ENCODE data around the gene SPRTN. TPM values are rescaled to one million over a fixed set of nuclear protein-coding genes. Genes with fewer than 3 reads are reported as not detected.

SPRTN gene, protein sequence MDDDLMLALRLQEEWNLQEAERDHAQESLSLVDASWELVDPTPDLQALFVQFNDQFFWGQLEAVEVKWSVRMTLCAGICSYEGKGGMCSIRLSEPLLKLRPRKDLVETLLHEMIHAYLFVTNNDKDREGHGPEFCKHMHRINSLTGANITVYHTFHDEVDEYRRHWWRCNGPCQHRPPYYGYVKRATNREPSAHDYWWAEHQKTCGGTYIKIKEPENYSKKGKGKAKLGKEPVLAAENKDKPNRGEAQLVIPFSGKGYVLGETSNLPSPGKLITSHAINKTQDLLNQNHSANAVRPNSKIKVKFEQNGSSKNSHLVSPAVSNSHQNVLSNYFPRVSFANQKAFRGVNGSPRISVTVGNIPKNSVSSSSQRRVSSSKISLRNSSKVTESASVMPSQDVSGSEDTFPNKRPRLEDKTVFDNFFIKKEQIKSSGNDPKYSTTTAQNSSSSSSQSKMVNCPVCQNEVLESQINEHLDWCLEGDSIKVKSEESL
- total RNA-seq (17.3 TPM), polyA plus RNA-seq (5.5 TPM)

DNA sequence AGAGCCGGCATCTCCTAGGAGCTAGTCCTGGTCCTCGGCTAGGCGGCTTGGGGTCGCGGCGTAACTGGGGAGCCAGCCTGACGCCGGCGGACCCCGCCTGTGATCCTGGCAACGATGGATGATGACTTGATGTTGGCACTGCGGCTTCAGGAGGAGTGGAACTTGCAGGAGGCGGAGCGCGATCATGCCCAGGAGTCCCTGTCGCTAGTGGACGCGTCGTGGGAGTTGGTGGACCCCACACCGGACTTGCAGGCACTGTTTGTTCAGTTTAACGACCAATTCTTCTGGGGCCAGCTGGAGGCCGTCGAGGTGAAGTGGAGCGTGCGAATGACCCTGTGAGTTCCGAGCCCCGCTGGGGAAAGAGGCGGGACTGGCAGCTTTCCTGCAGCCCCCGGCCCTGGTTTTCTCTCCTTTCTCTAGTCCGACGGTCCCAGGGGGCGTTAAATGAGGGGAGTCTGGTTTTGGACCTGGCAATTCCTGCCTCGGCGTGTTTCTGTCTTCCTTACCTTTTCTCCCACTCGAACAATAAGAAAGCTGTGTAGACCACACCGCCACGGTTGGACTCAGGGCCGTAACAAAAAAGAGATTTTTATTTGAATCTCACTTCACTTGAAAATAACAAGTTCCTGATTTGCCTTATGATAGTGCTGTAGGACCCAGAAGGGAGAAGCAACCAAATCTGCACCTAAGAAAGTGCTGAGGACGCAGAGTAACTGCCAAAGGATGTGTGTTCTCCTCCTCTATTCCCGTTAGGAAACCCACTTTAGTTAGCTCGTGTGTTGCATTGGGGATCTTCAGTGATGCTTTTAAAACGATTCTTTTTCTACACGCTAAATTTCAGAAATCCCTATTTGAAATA is at the start of gene SPRTN:
Gene SPRTN (plus strand): TSS at position 24 of the 859 bp plus-strand sequence. CDS start 91 bp downstream, at position 115.
- WGBS, result under 1% methylated on average over 43 of the region's 43 CpGs
- no peak for DNase-seq (ENCODE audit: extremely low spot score)
- H3K4me1 ChIP-seq (ENCODE audit: insufficient read depth), result peaks cover 4% of the 10 kb centered on the region
- H3K27ac ChIP-seq (ENCODE audit: low read depth), result peak within 1 kb of the TSS; percentile 84
- H3K4me3 ChIP-seq (ENCODE audit: low read depth, low read length), result peak within 1 kb of the TSS; percentile 92
- no peaks in the 10 kb centered on the region for H3K36me3 ChIP-seq (ENCODE audit: insufficient read depth)

DNA sequence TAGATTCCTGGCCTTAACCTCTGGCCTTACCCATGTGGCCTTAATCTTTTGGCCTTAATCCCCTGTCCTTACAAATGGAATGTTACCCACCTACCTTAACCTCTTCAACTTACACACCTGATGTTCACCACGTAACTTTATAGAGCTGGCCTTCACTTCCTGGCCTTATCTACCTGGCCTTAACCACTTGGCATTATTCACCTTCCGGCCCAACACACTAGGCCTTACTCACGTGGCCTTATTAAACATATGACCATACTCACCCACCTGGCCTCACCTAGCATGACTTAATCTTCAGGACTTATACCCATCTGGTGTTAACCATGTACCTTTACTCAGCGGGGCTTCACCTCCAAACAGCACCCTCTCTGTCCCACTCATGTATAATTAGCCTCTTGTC is 42.2 kb upstream of the SPRTN start:
- 94% methylated on average over 4 of the region's 4 CpGs for WGBS
- H3K4me1 ChIP-seq (ENCODE audit: insufficient read depth), result no peaks in the 10 kb centered on the region
- no peak overlapping the region for H3K4me3 ChIP-seq (ENCODE audit: low read depth, low read length)
- no peak for DNase-seq (ENCODE audit: extremely low spot score)
- no peaks in the 10 kb centered on the region for H3K36me3 ChIP-seq (ENCODE audit: insufficient read depth)
- no peak overlapping the region for H3K27ac ChIP-seq (ENCODE audit: low read depth)

DNA sequence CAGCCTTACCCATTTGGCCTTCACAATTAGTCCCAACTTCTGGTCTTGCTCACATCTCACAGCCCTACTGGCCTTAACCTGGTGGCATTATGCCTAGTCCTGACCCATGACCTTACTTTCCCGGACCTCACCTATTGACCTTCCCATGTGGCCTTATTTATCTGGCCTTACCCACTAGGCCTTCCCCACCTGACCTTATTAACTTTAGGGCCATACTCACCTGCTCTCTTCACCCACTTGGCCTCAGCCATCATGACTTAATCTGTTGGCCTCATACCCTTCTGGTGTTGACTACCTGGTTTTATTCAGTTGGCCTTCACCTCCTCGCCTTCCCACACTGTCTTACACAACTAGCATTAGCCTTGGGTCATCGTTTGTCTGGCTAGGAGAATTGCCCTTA is 36.1 kb upstream of the SPRTN start:
- Histone ChIP-seq H3K36me3 (ENCODE audit: insufficient read depth) (no peaks in the 10 kb centered on the region), H3K27ac (ENCODE audit: low read depth) (no peak overlapping the region), H3K4me3 (ENCODE audit: low read depth, low read length) (no peak overlapping the region), H3K4me1 (ENCODE audit: insufficient read depth) (no peaks in the 10 kb centered on the region)
- 92% methylated on average over 3 of the region's 3 CpGs for WGBS
- no peak for DNase-seq (ENCODE audit: extremely low spot score)

DNA sequence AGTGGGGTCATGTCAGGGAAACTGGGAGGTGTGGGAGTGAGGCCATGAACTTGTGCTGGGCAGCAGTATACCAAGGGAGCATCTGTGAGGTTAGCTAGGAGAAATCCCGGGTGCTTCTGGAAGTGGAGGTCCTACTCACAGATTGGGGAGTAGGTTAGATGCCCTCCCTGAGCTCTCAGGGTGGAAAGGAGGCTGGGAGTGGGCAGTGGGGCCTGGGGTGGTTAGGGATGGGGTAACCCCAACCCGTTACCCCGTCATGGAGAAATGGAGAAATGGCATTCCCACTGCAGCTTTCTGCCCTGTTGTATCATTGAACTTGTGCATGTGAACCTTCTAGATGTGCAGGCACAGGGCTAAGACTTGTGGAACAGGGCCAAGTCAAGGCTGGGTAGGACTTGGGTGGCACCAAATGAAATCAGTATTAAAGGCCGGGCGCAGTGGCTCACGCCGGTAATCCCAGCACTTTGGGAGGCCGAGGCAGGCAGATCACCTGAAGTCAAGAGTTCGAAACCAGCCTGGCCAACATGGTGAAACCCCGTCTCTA is 27.6 kb upstream of the SPRTN start:
- Histone ChIP-seq H3K4me3 (ENCODE audit: low read depth, low read length) (no peak overlapping the region), H3K27ac (ENCODE audit: low read depth) (no peak overlapping the region), H3K4me1 (ENCODE audit: insufficient read depth) (no peaks in the 10 kb centered on the region), H3K36me3 (ENCODE audit: insufficient read depth) (no peaks in the 10 kb centered on the region)
- no peak for DNase-seq (ENCODE audit: extremely low spot score)
- WGBS, result 93% methylated on average over 10 of the region's 10 CpGs

DNA sequence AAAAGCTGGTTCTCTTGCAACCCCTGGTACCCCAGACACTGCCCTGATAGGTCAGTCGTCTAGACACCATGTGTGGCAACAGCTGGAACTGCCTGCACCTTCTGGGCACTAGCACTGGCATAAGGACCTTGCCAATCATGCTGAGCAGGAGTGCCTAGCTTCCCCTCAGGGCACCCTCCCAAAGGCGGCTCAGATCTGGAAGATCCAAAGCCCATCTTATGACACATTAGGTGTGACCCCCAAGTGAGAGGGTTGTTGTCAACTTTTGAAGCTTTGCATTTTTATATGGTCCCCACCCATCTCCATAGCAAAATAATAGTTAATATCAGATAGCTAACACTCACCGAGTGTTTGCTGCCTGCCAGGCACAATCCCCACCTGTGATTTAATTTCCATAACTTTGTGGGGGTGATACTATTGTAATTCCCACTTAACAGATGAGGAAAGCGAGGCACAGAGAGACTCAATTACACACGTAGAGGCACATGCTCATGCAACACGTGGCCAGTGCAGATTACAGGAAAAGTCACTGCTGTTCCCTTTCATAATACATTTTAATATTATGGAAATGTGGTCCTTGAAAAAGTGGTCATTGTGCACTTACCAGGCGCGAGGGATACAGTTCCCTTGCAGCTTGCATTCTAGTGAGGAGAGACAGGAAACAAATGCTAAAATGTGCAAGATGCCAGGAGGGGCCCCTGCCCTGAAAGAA is 26.2 kb upstream of the SPRTN start:
- no peak overlapping the region for H3K27ac ChIP-seq (ENCODE audit: low read depth)
- no peaks in the 10 kb centered on the region for H3K4me1 ChIP-seq (ENCODE audit: insufficient read depth)
- 73% methylated on average over 8 of the region's 8 CpGs for WGBS
- no peak overlapping the region for H3K4me3 ChIP-seq (ENCODE audit: low read depth, low read length)
- DNase-seq (ENCODE audit: extremely low spot score), result no peak
- H3K36me3 ChIP-seq (ENCODE audit: insufficient read depth), result no peaks in the 10 kb centered on the region

DNA sequence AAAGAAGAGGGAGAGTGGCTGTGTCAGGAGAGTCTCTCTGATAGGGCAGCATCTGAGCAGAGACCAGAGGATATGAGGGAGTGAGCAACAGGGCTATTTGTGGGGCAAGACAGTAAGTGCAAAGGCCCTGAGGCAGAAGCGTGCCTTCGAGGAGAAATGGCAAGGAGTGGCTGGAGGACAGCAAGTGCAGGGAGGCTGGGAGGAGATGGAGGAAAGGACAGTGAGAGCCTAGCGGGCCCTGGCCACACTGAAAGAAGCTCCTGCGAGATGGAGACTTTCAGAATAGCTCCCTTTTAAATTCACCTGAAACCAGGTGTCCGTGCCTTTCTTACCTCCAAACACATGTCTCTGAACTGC is 25.7 kb upstream of the SPRTN start:
- no peak overlapping the region for H3K27ac ChIP-seq (ENCODE audit: low read depth)
- no peak overlapping the region for H3K4me3 ChIP-seq (ENCODE audit: low read depth, low read length)
- no peaks in the 10 kb centered on the region for H3K36me3 ChIP-seq (ENCODE audit: insufficient read depth)
- 87% methylated on average over 5 of the region's 5 CpGs for WGBS
- H3K4me1 ChIP-seq (ENCODE audit: insufficient read depth), result no peaks in the 10 kb centered on the region
- no peak for DNase-seq (ENCODE audit: extremely low spot score)

DNA sequence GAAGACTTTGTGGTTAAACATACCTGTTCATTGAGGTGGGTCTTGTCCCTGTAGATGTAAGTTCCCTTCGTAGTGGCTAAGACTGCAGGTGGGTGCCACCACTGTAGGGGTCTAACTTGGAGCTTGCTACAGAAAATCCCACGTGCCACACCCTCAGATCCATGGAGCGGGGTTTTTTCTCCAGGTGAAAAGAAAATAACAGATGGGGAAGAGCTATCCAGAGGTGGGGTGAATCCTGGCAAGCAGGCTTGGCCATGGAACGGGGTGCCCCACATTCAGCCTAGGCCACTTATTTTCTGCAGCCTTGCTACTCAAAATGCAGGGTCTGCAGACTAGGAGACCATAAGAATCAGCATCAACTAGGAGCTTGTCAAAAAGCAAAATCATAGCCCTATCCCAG is 24.4 kb upstream of the SPRTN start:
- Histone ChIP-seq H3K27ac (ENCODE audit: low read depth) (no peak overlapping the region), H3K4me1 (ENCODE audit: insufficient read depth) (no peaks in the 10 kb centered on the region), H3K36me3 (ENCODE audit: insufficient read depth) (no peaks in the 10 kb centered on the region), H3K4me3 (ENCODE audit: low read depth, low read length) (no peak overlapping the region)
- WGBS, result 74% methylated on average over 4 of the region's 4 CpGs
- DNase-seq (ENCODE audit: extremely low spot score), result no peak

DNA sequence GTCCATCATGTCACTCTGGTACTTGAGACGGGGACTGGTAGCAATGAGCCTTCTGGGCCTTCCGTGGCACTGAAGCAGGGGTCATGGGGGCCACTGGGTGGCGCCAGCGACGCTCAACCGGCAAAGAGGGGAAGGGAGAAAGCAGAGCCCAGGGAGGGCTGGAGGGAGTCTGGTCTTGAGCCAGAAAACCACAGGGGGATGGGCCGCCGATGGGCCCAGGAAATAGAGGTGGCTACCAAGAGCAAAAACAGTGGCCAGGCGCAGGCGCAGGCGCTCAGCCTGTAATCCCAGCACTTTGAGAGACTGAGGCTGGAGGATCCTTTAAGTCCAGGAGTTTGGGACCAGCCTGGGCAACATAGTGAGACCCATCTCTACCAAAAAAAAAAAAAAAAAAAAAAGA is 22.2 kb upstream of the SPRTN start:
- Histone ChIP-seq H3K4me1 (ENCODE audit: insufficient read depth) (no peaks in the 10 kb centered on the region), H3K27ac (ENCODE audit: low read depth) (no peak overlapping the region), H3K36me3 (ENCODE audit: insufficient read depth) (no peaks in the 10 kb centered on the region), H3K4me3 (ENCODE audit: low read depth, low read length) (no peak overlapping the region)
- DNase-seq (ENCODE audit: extremely low spot score), result no peak
- WGBS, result 37% methylated on average over 11 of the region's 11 CpGs

DNA sequence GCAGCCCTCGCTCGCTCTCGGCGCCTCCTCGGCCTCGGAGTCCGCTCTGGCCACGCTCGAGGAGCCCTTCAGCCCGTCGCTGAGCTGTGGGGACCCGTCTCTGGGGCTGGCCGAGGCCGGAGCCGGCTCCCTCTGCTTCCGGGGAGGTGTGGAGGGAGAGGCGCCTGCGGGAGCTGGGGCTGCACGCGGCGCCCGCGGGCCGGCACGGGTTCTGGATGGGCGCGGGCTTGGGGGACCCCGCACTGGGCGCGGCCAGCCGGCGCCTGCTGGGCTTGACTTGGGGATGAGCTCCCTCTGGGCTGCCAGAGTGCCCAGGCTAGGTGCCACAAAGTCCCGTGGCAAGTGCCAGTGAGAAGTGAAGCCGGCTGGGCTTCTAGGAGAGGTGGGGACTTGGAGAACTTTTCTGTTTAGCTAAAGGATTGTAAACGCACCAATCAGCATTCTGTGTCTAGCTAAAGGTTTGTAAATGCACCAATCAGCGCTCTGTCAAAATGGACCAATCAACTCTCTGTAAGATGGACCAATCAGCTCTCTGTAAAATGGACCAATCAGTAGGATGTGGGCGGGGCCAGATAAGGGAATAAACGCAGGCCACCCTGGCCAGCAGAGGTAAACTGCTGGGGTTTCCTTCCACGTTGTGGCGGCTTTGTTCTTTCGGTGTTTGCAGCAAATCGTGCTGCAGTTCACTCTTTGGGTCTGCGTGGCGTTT is 20.6 kb upstream of the SPRTN start:
- DNase-seq (ENCODE audit: extremely low spot score), result no peak
- no peaks in the 10 kb centered on the region for H3K36me3 ChIP-seq (ENCODE audit: insufficient read depth)
- H3K27ac ChIP-seq (ENCODE audit: low read depth), result no peak overlapping the region
- no peaks in the 10 kb centered on the region for H3K4me1 ChIP-seq (ENCODE audit: insufficient read depth)
- H3K4me3 ChIP-seq (ENCODE audit: low read depth, low read length), result no peak overlapping the region
- 96% methylated on average over 44 of the region's 44 CpGs for WGBS

DNA sequence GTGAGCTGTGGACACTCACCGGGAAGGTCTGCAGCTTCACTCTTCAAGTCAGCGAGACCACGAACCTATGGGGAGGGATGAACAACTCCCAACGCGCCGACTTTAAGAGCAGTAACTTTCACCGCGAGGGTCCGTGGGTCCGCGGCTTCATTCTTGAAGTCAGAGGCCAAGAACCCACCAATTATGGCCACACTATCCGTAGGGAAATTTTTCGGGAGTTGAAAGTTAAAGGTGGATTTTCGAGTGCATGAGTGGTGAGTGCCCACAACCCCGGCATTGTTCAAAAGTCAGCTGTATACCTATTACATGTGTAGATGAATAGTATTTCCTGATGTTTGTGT is 20.1 kb upstream of the SPRTN start:
- WGBS, result 95% methylated on average over 15 of the region's 15 CpGs
- no peak overlapping the region for H3K27ac ChIP-seq (ENCODE audit: low read depth)
- no peak for DNase-seq (ENCODE audit: extremely low spot score)

DNA sequence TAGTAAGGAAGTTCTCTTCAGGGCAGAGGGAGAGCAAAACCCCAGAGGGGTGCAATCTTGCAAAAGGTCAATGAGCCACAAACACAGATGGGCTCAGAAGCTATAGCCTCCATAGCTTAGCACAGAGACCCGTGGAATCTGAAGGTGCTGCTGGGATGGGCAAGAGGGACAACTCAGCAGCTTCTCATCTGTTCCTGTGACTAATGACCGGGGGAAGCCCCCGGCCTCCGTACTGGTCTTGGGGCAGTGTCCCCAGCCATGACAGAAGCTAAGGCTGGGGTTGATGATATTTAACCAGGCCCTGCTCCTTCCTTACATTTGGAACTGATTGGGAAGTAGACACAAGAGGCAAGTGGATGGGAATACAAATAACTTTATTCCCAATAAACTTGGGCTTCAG is 19.5 kb upstream of the SPRTN start:
- 83% methylated on average over 4 of the region's 4 CpGs for WGBS
- DNase-seq (ENCODE audit: extremely low spot score), result no peak

More for the DNA sequence above, 20.1 kb upstream of the SPRTN start:
- Histone ChIP-seq H3K4me3 (ENCODE audit: low read depth, low read length) (no peak overlapping the region), H3K36me3 (ENCODE audit: insufficient read depth) (no peaks in the 10 kb centered on the region), H3K4me1 (ENCODE audit: insufficient read depth) (no peaks in the 10 kb centered on the region)

DNA sequence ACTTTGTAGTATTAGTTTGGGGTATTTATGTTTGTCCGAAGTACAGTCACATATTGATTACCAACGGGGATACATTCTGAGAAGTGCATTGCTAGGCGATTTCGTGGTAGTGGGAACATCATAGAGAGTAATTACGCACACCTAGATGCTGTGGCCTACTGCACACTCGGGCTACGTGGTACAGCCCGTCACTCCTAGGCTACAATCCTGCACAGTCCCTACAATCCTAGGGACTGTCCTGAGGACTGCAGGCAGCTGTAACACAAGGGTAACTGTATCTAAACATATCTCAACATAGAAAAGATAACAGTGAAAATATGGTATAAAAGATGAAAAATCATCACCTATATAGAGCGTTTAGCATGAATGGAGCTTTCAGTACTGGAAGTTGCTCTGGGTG is 19.0 kb upstream of the SPRTN start:
- H3K4me1 ChIP-seq (ENCODE audit: insufficient read depth), result no peaks in the 10 kb centered on the region
- no peaks in the 10 kb centered on the region for H3K36me3 ChIP-seq (ENCODE audit: insufficient read depth)
- H3K27ac ChIP-seq (ENCODE audit: low read depth), result no peak overlapping the region
- 93% methylated on average over 9 of the region's 9 CpGs for WGBS
- no peak overlapping the region for H3K4me3 ChIP-seq (ENCODE audit: low read depth, low read length)
- no peak for DNase-seq (ENCODE audit: extremely low spot score)

More for the DNA sequence above, 19.5 kb upstream of the SPRTN start:
- H3K27ac ChIP-seq (ENCODE audit: low read depth), result no peak overlapping the region
- no peaks in the 10 kb centered on the region for H3K4me1 ChIP-seq (ENCODE audit: insufficient read depth)
- H3K36me3 ChIP-seq (ENCODE audit: insufficient read depth), result no peaks in the 10 kb centered on the region
- H3K4me3 ChIP-seq (ENCODE audit: low read depth, low read length), result no peak overlapping the region

Data from urinary bladder (tissue), 4 donors.